Measurements from ENCODE around the gene ARHGAP5.
A peak's percentile ranks its signal among the peaks of the same experiment; 100 is the strongest.

The ARHGAP5 gene

GRCh38 chr14:32183151-32184058 lies 106.3 kb downstream of the ARHGAP5 start:
- no peak for DNase-seq

GRCh38 chr14:32185097-32185496 lies 108.0 kb downstream of the ARHGAP5 start:
- DNase-seq, result no peak

GRCh38 chr14:32186248-32186647 lies 109.1 kb downstream of the ARHGAP5 start:
- no peak for DNase-seq

- no peak for DNase-seq
Measured at GRCh38 chr14:32189811-32190210, 112.7 kb downstream of the ARHGAP5 start.

- no peak for DNase-seq
Measured at GRCh38 chr14:32190673-32191072, 113.6 kb downstream of the ARHGAP5 start.

- DNase-seq, result no peak
Measured at GRCh38 chr14:32192712-32193373, 115.7 kb downstream of the ARHGAP5 start.

- DNase-seq, result no peak
Measured at GRCh38 chr14:32193532-32193931, 116.4 kb downstream of the ARHGAP5 start.

GRCh38 chr14:32195636-32196035 lies 118.5 kb downstream of the ARHGAP5 start:
- no peak for DNase-seq

- DNase-seq, result no peak
Measured at GRCh38 chr14:32197919-32198318, 120.8 kb downstream of the ARHGAP5 start.

GRCh38 chr14:32200368-32201192 lies 123.5 kb downstream of the ARHGAP5 start:
- no peak for DNase-seq

GRCh38 chr14:32201193-32201815 lies 124.2 kb downstream of the ARHGAP5 start:
- DNase-seq, result peak; percentile 71 to 76

GRCh38 chr14:32201816-32202490 lies 124.8 kb downstream of the ARHGAP5 start, which contains the start of gene RNU6-7:
TSS of gene RNU6-7 (plus strand) at chr14:32202045.
- DNase-seq, result peak; percentile 16 to 19

- no peak for DNase-seq
Measured at GRCh38 chr14:32202491-32202997, 125.4 kb downstream of the ARHGAP5 start.

GRCh38 chr14:32202998-32203882 lies 126.1 kb downstream of the ARHGAP5 start, which contains the start of gene RNU6-8:
TSS of gene RNU6-8 (minus strand) at chr14:32203269.
- DNase-seq, result peak; percentile 84 to 89

GRCh38 chr14:32203928-32204357 lies 126.8 kb downstream of the ARHGAP5 start:
- DNase-seq, result peak in 1 of 2 experiments; percentile 5

- no peak for DNase-seq
Measured at GRCh38 chr14:32205554-32205953, 128.4 kb downstream of the ARHGAP5 start.

- no peak for DNase-seq
Measured at GRCh38 chr14:32205984-32206383, 128.9 kb downstream of the ARHGAP5 start.

GRCh38 chr14:32206552-32206951 lies 129.4 kb downstream of the ARHGAP5 start:
- DNase-seq, result no peak

GRCh38 chr14:32208490-32208889 lies 131.4 kb downstream of the ARHGAP5 start:
- no peak for DNase-seq
